ENCODE results near the gene NUCB2. TPM values are rescaled to one million over a fixed set of nuclear protein-coding genes. Genes with fewer than 3 reads are reported as not detected.

Gene NUCB2
- total and polyA plus RNA-seq, 2 of the 13 experiments (the other 11 are each of a cell fraction or from before 2014, with no cell fraction given), result 54.2 to 82.4 TPM

DNA sequence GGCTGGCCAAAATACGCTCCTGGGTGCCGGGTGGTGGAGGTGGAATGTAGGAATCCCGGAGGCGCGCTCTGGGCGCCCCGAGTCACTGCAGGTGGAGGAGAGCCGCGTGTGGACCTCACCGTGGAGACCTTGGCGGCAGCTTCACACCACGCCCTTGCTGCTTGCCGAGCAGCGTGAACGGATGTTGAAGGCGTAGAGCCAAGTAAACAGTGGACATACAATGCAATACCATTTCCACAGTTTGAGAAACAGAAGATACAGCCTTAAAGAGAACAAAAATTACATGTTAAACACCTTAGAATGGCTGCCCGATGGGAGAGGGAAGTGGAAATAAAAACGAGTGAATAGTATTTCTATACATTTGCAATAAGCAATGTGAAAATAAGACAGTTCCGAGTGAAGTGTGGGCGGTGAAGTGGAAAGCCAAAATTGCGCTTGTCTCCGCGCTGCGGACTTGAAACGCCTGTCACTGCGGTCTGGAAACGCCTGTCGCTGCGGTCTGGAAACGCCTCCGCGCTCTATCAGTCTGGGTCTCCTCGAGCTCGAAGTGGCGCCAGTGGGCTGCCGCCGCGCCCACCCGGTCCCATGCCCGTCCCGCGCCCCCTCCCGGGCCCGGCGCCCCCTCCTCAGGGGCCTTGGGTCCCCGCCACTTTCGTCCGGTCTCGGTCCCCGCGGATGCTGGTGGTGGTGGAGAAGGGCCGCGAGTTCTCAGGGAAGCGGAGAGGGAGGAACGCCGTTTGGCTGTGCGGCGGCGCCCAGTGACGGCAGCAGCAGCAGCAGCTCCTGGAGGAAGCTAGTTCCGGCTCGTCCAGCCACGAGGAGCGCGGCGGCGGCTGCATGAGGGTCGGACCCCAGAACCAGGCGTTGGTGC lies 76.6 kb downstream of the NUCB2 start (continued):
- TF ChIP-seq, protein P1, sequence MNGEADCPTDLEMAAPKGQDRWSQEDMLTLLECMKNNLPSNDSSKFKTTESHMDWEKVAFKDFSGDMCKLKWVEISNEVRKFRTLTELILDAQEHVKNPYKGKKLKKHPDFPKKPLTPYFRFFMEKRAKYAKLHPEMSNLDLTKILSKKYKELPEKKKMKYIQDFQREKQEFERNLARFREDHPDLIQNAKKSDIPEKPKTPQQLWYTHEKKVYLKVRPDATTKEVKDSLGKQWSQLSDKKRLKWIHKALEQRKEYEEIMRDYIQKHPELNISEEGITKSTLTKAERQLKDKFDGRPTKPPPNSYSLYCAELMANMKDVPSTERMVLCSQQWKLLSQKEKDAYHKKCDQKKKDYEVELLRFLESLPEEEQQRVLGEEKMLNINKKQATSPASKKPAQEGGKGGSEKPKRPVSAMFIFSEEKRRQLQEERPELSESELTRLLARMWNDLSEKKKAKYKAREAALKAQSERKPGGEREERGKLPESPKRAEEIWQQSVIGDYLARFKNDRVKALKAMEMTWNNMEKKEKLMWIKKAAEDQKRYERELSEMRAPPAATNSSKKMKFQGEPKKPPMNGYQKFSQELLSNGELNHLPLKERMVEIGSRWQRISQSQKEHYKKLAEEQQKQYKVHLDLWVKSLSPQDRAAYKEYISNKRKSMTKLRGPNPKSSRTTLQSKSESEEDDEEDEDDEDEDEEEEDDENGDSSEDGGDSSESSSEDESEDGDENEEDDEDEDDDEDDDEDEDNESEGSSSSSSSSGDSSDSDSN (CRISPR knock-in tag; IDR thresholded peaks at IDR 0.05), result peak; percentile 96
- TF ChIP-seq ZNF501 (CRISPR knock-in tag; IDR thresholded peaks at IDR 0.05) (no peak; the same call in none of the 2 replicates), CREB1 (IDR thresholded peaks at IDR 0.05) (peak; percentile 51; the same call in 1 of the 2 replicates), CREB1 (CRISPR knock-in tag; IDR thresholded peaks at IDR 0.05) (peak; percentile 58; the same call in 1 of the 2 replicates), ZNF547 (CRISPR knock-in tag; IDR thresholded peaks at IDR 0.05) (no peak), ZNF333 (CRISPR knock-in tag; IDR thresholded peaks at IDR 0.05; ENCODE audit: borderline replicate concordance) (peak; percentile 93; the same call in 1 of the 2 replicates), ZC3H4 (CRISPR knock-in tag; IDR thresholded peaks at IDR 0.05; ENCODE audit: borderline replicate concordance) (peak; percentile 77; the same call in 1 of the 2 replicates), BORCS8-MEF2B (CRISPR knock-in tag; IDR thresholded peaks at IDR 0.05) (peak; percentile 84; the same call in 1 of the 2 replicates), SETDB1 (CRISPR knock-in tag; IDR thresholded peaks at IDR 0.05; ENCODE audit: borderline replicate concordance) (no peak), MTA3 (CRISPR knock-in tag; IDR thresholded peaks at IDR 0.05) (no peak), BRCA1 (CRISPR knock-in tag; IDR thresholded peaks at IDR 0.05) (no peak), MBNL3 (CRISPR knock-in tag; conservative IDR thresholded peaks at IDR 0.05) (no peak), ZNF75D (CRISPR knock-in tag; IDR thresholded peaks at IDR 0.05; ENCODE audit: borderline replicate concordance) (0 out of 2 replicates have a peak, but pooled peaks have one; percentile 66), CENPT (CRISPR knock-in tag; IDR thresholded peaks at IDR 0.05; ENCODE audit: low read depth) (no peak), SNAI1 (CRISPR knock-in tag; IDR thresholded peaks at IDR 0.05; ENCODE audit: borderline replicate concordance) (no peak), ZFP1 (CRISPR knock-in tag; IDR thresholded peaks at IDR 0.05) (no peak), ZNF331 (CRISPR knock-in tag; IDR thresholded peaks at IDR 0.05) (peak; percentile 65; the same call in 1 of the 2 replicates), ETV6 (CRISPR knock-in tag; conservative IDR thresholded peaks at IDR 0.05) (peak; percentile 77), KDM4B (CRISPR knock-in tag; IDR thresholded peaks at IDR 0.05) (no peak)
- TF ChIP-seq, protein P2, sequence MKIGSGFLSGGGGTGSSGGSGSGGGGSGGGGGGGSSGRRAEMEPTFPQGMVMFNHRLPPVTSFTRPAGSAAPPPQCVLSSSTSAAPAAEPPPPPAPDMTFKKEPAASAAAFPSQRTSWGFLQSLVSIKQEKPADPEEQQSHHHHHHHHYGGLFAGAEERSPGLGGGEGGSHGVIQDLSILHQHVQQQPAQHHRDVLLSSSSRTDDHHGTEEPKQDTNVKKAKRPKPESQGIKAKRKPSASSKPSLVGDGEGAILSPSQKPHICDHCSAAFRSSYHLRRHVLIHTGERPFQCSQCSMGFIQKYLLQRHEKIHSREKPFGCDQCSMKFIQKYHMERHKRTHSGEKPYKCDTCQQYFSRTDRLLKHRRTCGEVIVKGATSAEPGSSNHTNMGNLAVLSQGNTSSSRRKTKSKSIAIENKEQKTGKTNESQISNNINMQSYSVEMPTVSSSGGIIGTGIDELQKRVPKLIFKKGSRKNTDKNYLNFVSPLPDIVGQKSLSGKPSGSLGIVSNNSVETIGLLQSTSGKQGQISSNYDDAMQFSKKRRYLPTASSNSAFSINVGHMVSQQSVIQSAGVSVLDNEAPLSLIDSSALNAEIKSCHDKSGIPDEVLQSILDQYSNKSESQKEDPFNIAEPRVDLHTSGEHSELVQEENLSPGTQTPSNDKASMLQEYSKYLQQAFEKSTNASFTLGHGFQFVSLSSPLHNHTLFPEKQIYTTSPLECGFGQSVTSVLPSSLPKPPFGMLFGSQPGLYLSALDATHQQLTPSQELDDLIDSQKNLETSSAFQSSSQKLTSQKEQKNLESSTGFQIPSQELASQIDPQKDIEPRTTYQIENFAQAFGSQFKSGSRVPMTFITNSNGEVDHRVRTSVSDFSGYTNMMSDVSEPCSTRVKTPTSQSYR (CRISPR knock-in tag; IDR thresholded peaks at IDR 0.05; ENCODE audit: borderline replicate concordance), result no peak
- TF ChIP-seq, protein P3, sequence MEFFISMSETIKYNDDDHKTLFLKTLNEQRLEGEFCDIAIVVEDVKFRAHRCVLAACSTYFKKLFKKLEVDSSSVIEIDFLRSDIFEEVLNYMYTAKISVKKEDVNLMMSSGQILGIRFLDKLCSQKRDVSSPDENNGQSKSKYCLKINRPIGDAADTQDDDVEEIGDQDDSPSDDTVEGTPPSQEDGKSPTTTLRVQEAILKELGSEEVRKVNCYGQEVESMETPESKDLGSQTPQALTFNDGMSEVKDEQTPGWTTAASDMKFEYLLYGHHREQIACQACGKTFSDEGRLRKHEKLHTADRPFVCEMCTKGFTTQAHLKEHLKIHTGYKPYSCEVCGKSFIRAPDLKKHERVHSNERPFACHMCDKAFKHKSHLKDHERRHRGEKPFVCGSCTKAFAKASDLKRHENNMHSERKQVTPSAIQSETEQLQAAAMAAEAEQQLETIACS (CRISPR knock-in tag; IDR thresholded peaks at IDR 0.05), result no peak
- TF ChIP-seq, protein P4, sequence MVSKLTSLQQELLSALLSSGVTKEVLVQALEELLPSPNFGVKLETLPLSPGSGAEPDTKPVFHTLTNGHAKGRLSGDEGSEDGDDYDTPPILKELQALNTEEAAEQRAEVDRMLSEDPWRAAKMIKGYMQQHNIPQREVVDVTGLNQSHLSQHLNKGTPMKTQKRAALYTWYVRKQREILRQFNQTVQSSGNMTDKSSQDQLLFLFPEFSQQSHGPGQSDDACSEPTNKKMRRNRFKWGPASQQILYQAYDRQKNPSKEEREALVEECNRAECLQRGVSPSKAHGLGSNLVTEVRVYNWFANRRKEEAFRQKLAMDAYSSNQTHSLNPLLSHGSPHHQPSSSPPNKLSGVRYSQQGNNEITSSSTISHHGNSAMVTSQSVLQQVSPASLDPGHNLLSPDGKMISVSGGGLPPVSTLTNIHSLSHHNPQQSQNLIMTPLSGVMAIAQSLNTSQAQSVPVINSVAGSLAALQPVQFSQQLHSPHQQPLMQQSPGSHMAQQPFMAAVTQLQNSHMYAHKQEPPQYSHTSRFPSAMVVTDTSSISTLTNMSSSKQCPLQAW (CRISPR knock-in tag; IDR thresholded peaks at IDR 0.05), result peak; percentile 67; the same call in 1 of the 2 replicates
